Measurements from ENCODE around the gene SCG2. TPM values are rescaled to one million over a fixed set of nuclear protein-coding genes. Genes with fewer than 3 reads are reported as not detected.

SCG2 gene
- total and polyA plus RNA-seq, 11 donors = 0.07 to 2.4 (median 0.19) TPM; not detected in 2

- peak in 3 of 4 donors; percentile 44 to 81 (median 77) for ATAC-seq
- TF ChIP-seq CTCF (IDR thresholded peaks at IDR 0.05) = no peak
- no peak for TF ChIP-seq POLR2A (IDR thresholded peaks at IDR 0.05)
- peaks cover 0 to 8% (median 0%) of the 10 kb centered on the region in 12 donors for H3K4me1 ChIP-seq
- H3K27me3 ChIP-seq = no peaks in the 10 kb centered on the region
- 80 to 88% (median 86%) methylated on average over 5 of the region's 5 CpGs for WGBS, 4 donors
- no peak overlapping the region for H3K4me3 ChIP-seq
- DNase-seq = no peak
- H3K9me3 ChIP-seq = no peaks in the 10 kb centered on the region
- no peaks in the 10 kb centered on the region for H3K36me3 ChIP-seq
- intact Hi-C loops (cut with DNase I) = no loop called here
- peak overlapping the region in 1 of 12 donors; percentile 2 for H3K27ac ChIP-seq
Observed at GRCh38 chr2:223576873-223577272, 25.3 kb downstream of the SCG2 start.

GRCh38 chr2:223570784-223571183 lies 31.4 kb downstream of the SCG2 start:
- 85 to 88% (median 86%) methylated on average over 2 of the region's 2 CpGs for WGBS, 4 donors

GRCh38 chr2:223566396-223566795 lies 35.8 kb downstream of the SCG2 start:
- Histone ChIP-seq H3K36me3 (no peaks in the 10 kb centered on the region), H3K9me3 (no peaks in the 10 kb centered on the region), H3K27me3 (no peaks in the 10 kb centered on the region), H3K27ac (no peak overlapping the region), H3K4me3 (no peak overlapping the region), H3K4me1 (peaks cover 0 to 10% (median 0%) of the 10 kb centered on the region in 12 donors)
- intact Hi-C loops (cut with DNase I) = no loop called here
- DNase-seq = no peak
- TF ChIP-seq CTCF (IDR thresholded peaks at IDR 0.05) (no peak), POLR2A (IDR thresholded peaks at IDR 0.05) (no peak)
- 30 to 74% (median 65%) methylated on average over 1 of the region's 1 CpG for WGBS, 4 donors
- ATAC-seq = no peak

More at GRCh38 chr2:223570784-223571183, 31.4 kb downstream of the SCG2 start:
- ATAC-seq (no peak), DNase-seq (no peak)
- no peak for TF ChIP-seq POLR2A (IDR thresholded peaks at IDR 0.05)
- no peak for TF ChIP-seq CTCF (IDR thresholded peaks at IDR 0.05)
- intact Hi-C loops (cut with DNase I) = no loop called here
- Histone ChIP-seq H3K36me3 (no peaks in the 10 kb centered on the region), H3K4me1 (no peaks in the 10 kb centered on the region), H3K27me3 (no peaks in the 10 kb centered on the region), H3K4me3 (no peak overlapping the region), H3K9me3 (no peaks in the 10 kb centered on the region), H3K27ac (no peak overlapping the region)

DNA sequence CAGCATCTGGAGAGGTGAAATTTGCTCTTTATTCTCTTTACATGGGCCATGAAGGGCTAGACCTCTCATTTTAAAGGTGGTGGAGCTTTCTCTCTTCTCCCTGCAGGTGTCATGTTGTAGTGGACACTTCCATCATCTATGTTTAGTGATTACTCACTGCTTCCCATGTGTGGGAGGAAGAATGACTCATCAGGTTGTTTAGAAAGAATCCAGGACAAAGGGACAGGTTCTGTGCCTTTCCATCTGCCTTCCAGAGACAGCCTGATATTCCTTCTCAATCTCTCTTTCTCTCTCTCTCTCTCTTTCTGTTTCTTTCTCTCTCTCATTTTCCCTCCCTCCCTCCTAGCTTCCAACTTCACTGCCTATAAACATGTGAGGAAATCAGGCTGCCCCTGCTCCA lies 38.7 kb downstream of the SCG2 start:
- Histone ChIP-seq H3K9me3 (no peaks in the 10 kb centered on the region), H3K27me3 (no peaks in the 10 kb centered on the region), H3K4me3 (no peak overlapping the region), H3K4me1 (peaks cover 0 to 10% (median 0%) of the 10 kb centered on the region in 12 donors), H3K36me3 (no peaks in the 10 kb centered on the region), H3K27ac (no peak overlapping the region)
- intact Hi-C loops (cut with DNase I) = no loop called here
- peak in 3 of 4 donors; percentile 34 to 87 (median 37) for ATAC-seq
- TF ChIP-seq CTCF (IDR thresholded peaks at IDR 0.05) (no peak), POLR2A (IDR thresholded peaks at IDR 0.05) (no peak)
- DNase-seq = no peak

Measured in heart left ventricle (tissue), 16 donors.